Activated T-cell treated with anti-CD3 and anti-CD28 coated beads, Interleukin-2, amount 50 U/mL, for 72 hours (primary cell): ENCODE results near the gene LCP2. TPM values are rescaled to one million over a fixed set of nuclear protein-coding genes. Genes with fewer than 3 reads are reported as not detected.
A peak's percentile ranks its signal among the peaks of the same experiment; 100 is the strongest.

ENCODE experiments used
- ATAC-seq, 2 donors: fragments of 150-1000 bp; cut with Tn5 transposase; replicated peaks in 1 of 2; 2 replicates each; pipeline ENCODE4 v1.10.0; 2021; ENCODE audit warnings: moderate library complexity in 2 of 2, mild to moderate bottlenecking in 1 of 2
- DNase-seq, 2 donors: peaks; one replicate each; pipeline ENCODE4 v3.0.0; 2021 to 2022; ENCODE audit warnings: mixed read lengths in 1 of 2
- H3K27ac Mint-ChIP-seq: one replicate; pipeline ENCODE4 v1.8.0; 2022; ENCODE audit warnings: mild to moderate bottlenecking, moderate library complexity, mixed read lengths
- H3K27me3 Mint-ChIP-seq: one replicate; pipeline ENCODE4 v1.8.0; 2022; ENCODE audit warnings: low read depth, mixed read lengths
- H3K36me3 Mint-ChIP-seq, 2 donors: one replicate each; pipeline ENCODE4 v1.8.0; 2022; ENCODE audit warnings: mixed read lengths in 2 of 2, mild to moderate bottlenecking in 1 of 2; ENCODE audit not compliant: insufficient read depth in 2 of 2
- H3K4me1 Mint-ChIP-seq: one replicate; pipeline ENCODE4 v1.8.0; 2022; ENCODE audit warnings: low read depth, mixed read lengths
- H3K4me3 Mint-ChIP-seq, 2 donors: one replicate each; pipeline ENCODE4 v1.8.0; 2022; ENCODE audit warnings: mild to moderate bottlenecking in 2 of 2, mixed read lengths in 2 of 2, moderate library complexity in 2 of 2
- H3K9me3 Mint-ChIP-seq, 2 donors: one replicate each; pipeline ENCODE4 v1.8.0; 2022; ENCODE audit warnings: mixed read lengths in 2 of 2
- total RNA-seq, 2 donors: library from RNA; stranded (reverse); gene quantifications; one replicate each; pipeline ENCODE4 v1.2.3, GENCODE V29; 2022

Gene LCP2
- total RNA-seq, 2 donors from 2014 or later = 162 to 190 TPM

DNA sequence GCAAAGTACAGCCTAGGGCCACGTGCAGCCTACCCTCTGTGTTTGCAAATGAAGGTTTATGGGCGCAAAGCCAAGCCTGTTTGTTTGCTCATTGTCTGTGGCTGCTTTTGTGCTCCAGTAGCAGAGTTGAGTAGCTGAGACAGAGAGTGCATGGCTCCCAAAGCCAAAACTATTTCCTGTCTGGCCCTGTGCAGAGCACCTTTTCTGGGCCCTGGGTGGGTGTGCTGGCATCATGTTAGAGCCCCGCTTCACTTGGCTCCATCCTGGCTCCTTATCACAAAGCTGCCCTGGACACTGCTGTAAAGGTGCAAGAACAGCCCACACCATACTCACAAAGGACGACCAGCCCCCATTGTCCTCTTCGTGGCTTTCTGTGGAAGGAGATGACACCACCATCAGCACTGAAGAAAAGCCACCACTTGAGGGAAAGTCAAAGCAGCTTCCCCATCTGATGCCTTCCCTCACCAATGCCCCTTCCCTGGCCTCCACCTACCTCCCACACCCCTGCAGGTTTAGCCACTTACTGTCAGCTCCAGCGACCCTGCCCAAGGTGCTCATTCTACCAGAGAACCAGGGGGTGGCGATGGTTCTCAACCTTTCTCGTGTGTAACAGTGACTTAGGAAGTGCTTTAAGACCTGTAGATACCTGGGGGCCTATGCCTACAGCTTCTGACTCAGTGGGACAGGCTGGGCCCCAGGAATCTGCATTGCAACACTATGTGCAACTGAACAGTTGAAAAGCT is 23.4 kb downstream of the LCP2 start:
- ATAC-seq (peak in 1 of 2 donors; percentile 4), DNase-seq (peak; percentile 60 to 64)
- H3K27ac Mint-ChIP-seq = peak overlapping the region; percentile 85
- H3K4me3 Mint-ChIP-seq = peak overlapping the region; percentile 73 to 84
- peaks cover 94% of the 10 kb centered on the region for H3K4me1 Mint-ChIP-seq
- peaks cover 25 to 44% of the 10 kb centered on the region in 2 donors for H3K36me3 Mint-ChIP-seq
- H3K9me3 Mint-ChIP-seq = no peaks in the 10 kb centered on the region
- no peaks in the 10 kb centered on the region for H3K27me3 Mint-ChIP-seq

DNA sequence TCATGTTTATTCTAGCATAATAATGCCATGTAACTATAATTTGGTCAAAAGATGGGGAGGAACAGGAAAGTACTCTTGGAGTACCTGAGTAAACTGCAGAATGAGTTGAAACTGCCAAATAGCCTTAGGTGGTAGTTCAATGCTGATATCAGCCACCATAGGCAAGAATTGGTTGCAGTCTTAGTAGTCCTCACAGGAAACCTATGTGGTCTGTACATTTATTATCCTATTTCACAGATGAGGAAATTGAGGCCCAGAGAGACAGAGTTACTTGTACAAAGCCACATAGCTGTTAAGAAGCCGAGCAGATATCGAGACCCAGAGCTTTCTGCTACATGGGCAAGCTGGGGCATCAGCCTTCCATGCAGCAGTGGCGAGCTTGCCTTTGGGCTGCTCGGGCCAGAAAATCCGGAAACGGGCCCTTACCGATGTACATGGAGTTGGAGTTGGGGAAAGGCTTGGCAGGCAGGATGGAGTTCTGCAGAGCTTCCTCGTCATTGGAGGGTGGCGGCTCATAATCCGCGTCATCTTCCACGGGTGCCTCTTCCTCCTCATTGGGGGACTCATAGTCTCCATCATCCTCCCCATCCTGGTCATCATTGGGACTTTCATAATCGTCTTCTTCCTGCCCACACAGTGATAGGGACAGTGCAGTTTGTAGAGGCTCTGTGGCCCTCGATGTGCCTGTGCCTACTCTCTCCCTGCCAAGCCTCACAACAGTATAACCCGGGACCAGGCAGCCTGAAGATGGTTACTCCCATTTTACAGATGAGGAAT is 27.1 kb downstream of the LCP2 start:
- H3K27me3 Mint-ChIP-seq = no peaks in the 10 kb centered on the region
- peaks cover 95% of the 10 kb centered on the region for H3K4me1 Mint-ChIP-seq
- peaks cover 25 to 49% of the 10 kb centered on the region in 2 donors for H3K36me3 Mint-ChIP-seq
- DNase-seq (no peak), ATAC-seq (peak in 1 of 2 donors; percentile 6)
- peak overlapping the region; percentile 4 to 68 for H3K4me3 Mint-ChIP-seq
- H3K27ac Mint-ChIP-seq = peak overlapping the region; percentile 88
- H3K9me3 Mint-ChIP-seq = no peaks in the 10 kb centered on the region

DNA sequence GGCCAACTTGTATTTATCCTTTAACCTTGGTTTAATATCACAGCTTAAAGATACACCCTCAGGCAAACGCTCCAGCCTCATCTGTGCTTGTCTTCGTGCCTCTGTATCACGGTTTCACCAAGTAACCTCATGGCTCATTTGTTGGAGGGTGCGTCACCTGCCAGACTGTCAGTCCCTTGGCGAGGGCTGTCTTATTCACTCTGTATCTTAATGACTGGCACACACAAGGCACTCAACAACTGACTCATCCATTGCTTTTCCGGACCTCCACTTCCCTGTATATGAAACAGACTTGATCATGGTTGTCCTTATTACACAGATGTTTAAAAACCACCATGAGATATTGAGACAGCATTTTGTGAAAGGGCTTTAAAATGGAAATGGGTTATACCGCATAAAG is 28.0 kb downstream of the LCP2 start:
- Mint-ChIP-seq H3K36me3 (peaks cover 25 to 47% of the 10 kb centered on the region in 2 donors), H3K27ac (peak overlapping the region; percentile 89)

DNA sequence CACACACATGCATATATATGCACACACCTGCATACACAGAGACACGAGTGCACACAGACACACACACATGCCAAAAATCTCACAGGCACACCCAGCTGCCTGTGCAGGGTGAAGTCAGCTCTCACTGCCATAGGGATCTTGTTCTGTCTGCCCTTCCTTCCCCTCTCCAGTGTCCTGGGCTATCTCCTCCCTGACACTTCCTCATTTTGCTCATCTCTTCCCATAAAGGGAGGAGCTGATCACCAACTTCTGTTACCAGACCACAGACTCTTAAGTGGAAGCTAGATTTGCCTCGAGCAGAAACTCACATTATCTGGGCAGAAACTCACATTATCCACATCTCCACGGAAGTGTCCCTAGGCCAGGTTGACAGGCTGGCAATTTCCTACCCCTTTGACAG is 28.7 kb downstream of the LCP2 start:
- peaks cover 95% of the 10 kb centered on the region for H3K4me1 Mint-ChIP-seq
- no peaks in the 10 kb centered on the region for H3K27me3 Mint-ChIP-seq
- H3K9me3 Mint-ChIP-seq = no peaks in the 10 kb centered on the region
- peaks cover 28 to 47% of the 10 kb centered on the region in 2 donors for H3K36me3 Mint-ChIP-seq
- DNase-seq (no peak), ATAC-seq (no peak)
- peak overlapping the region; percentile 67 to 76 for H3K4me3 Mint-ChIP-seq
- peak overlapping the region; percentile 89 for H3K27ac Mint-ChIP-seq

More for the DNA sequence above, 28.0 kb downstream of the LCP2 start:
- Mint-ChIP-seq H3K9me3 (no peaks in the 10 kb centered on the region), H3K4me3 (peak overlapping the region; percentile 67 to 76), H3K4me1 (peaks cover 95% of the 10 kb centered on the region), H3K27me3 (no peaks in the 10 kb centered on the region)
- ATAC-seq = peak; percentile 83 to 86
- peak; percentile 76 for DNase-seq

DNA sequence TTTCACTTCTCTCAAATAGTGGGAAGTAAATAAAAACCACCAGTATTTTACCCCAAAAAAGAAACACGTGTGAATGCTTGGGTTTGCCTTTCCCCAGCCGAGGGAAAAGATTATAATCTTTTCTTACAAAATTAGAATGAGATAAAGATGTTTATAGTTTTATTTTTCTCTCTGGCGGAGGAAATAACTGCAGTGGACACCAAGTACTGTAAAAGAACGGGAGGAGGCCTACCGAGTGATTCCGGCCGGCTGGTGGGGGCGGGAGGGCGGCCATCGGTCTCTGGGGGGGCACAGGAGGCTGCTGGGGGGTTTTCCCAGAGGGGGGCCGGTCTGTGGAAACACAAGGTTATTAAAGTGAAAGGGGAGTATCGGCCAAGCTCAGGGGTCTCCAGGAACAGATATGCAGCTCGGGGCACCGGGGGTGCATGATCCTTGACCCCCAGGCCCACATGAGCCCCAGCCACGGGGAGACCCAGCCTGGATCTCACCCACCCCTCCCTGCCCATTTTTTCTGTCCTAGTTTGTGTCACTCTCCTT is 29.4 kb downstream of the LCP2 start:
- no peaks in the 10 kb centered on the region for H3K27me3 Mint-ChIP-seq
- no peaks in the 10 kb centered on the region for H3K9me3 Mint-ChIP-seq
- peaks cover 26 to 48% of the 10 kb centered on the region in 2 donors for H3K36me3 Mint-ChIP-seq
- no peak for ATAC-seq
- DNase-seq = no peak
- H3K4me1 Mint-ChIP-seq = peaks cover 98% of the 10 kb centered on the region
- H3K27ac Mint-ChIP-seq = peak overlapping the region; percentile 98
- H3K4me3 Mint-ChIP-seq = peak overlapping the region; percentile 67 to 91

DNA sequence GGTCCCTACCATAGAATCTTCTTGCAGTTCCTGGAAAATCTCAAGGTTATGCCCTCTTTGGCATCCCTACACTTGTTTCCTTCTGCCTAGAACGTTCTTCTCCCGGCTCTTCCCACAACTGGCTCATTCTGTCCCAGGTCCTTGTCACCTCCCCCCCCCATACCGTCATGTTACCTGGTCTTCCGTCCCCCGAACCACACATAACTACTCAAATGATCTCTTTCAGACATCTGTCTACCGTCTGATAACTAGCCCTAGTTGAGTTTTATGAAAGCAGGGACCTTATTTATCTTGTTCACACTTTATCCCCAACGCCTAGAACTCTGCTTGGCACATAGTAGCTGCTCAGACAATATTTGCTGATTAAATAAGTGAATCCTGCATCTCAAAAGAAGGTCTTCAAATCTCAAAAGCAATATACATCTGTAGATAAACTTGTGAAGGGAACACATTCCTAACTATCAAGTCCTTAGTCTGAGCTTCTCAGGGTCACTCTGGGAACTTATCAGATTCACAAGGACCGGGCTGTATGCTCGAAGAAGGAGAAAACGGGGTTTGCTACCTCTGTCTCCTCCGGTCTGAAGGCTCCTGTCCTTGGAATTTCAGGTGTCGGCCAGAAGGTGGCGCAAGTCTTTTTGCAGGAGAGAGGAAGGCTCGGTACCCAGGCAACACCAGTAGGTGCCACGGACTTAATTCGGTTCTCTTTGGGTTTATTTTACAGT is 30.0 kb downstream of the LCP2 start:
- Mint-ChIP-seq H3K4me1 (peaks cover 98% of the 10 kb centered on the region), H3K9me3 (no peaks in the 10 kb centered on the region), H3K27ac (peak overlapping the region; percentile 98), H3K4me3 (peak overlapping the region; percentile 67 to 91), H3K36me3 (peaks cover 28 to 49% of the 10 kb centered on the region in 2 donors), H3K27me3 (no peaks in the 10 kb centered on the region)
- ATAC-seq = peak; percentile 32 to 47
- DNase-seq = peak; percentile 80 to 81

DNA sequence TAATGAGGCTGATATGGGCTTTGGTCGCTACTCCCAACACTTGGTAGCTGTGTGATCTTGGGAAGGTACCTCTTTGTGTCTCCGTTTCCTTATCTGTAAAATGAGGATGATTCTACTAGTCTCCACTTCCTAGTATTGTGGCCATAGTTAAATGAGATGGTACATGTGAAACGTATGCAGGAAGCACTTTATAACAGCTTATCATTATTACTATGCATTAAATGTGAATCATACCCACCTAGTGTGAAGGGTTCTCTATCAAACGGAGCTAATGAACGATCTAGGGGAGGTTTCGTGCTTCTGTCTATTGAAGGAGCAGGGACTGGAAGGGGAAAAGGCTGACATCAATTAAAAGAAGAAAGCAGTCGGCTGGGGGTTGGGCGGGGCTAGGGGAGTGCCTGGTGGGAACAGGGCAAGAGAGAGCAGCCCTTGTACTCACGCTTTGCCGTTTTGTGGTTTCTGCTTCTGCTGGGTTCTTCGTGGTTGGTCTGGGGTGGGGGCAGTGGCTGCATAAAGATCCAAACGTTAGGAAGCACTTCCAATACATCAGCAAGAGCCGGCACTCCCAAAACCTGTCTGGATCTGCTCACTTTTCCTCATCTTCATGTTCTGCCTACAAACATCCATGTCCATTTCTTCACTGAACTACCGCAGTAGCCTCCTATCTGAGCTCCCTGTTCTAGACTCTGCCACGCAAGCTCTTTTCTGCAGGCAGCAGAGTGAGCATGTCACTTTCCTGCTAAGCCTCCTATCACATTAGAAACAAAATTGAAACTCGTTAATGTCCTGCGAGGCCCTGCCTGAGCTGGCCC is 30.8 kb downstream of the LCP2 start:
- Mint-ChIP-seq H3K27me3 (no peaks in the 10 kb centered on the region), H3K36me3 (peaks cover 32 to 51% of the 10 kb centered on the region in 2 donors), H3K4me1 (peaks cover 100% of the 10 kb centered on the region), H3K4me3 (peak overlapping the region; percentile 67 to 91), H3K9me3 (no peaks in the 10 kb centered on the region), H3K27ac (peak overlapping the region; percentile 98)
- peak; percentile 19 to 26 for ATAC-seq
- DNase-seq = no peak

DNA sequence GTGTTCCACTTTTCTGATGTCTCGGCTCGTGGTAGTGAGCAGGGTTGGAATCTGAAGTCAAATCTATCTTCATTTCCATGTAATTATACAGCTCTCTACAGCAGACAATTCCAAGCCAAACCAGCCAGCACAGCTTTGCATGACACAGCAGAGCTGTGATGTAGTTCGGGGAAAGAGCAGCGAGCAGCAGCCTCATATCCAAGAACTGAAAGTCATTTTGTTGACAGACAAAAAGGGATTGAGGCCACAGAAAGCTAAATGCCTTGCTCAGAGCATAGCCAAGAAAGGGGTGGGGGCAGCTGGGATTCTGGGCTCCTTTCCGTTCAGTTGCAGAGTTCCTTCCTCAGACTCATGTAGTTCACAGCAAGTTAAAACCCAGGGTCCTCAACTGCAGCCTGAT is 32.1 kb downstream of the LCP2 start:
- H3K9me3 Mint-ChIP-seq = no peaks in the 10 kb centered on the region
- DNase-seq (no peak), ATAC-seq (no peak)
- H3K27ac Mint-ChIP-seq = peak overlapping the region; percentile 76
- no peaks in the 10 kb centered on the region for H3K27me3 Mint-ChIP-seq
- peaks cover 93% of the 10 kb centered on the region for H3K4me1 Mint-ChIP-seq
- H3K4me3 Mint-ChIP-seq = no peak overlapping the region
- peaks cover 29 to 58% of the 10 kb centered on the region in 2 donors for H3K36me3 Mint-ChIP-seq

DNA sequence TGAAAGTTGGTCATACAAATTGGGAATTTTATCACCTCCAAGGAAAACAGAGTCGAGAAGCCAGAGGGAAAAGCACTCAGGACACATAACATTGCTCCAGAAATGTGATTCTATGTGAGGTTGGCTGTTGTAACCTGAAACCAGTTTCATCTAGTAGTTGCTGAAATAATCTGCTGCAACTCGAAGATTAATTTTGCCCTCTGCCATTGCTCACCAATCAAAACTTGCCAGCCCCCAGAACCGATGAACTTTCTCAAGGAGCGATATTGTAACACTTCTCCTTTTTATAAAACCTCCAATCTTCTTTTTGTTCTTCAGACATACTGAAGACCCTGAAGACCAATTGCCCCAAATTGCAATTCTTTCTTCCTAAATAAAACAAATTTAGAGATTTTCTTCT is 33.7 kb downstream of the LCP2 start:
- Mint-ChIP-seq H3K36me3 (peaks cover 34 to 65% of the 10 kb centered on the region in 2 donors), H3K27ac (peak overlapping the region; percentile 94), H3K9me3 (no peaks in the 10 kb centered on the region), H3K4me3 (peak overlapping the region in 1 of 2 donors; percentile 45), H3K4me1 (peaks cover 77% of the 10 kb centered on the region), H3K27me3 (no peaks in the 10 kb centered on the region)
- no peak for ATAC-seq
- DNase-seq = no peak

DNA sequence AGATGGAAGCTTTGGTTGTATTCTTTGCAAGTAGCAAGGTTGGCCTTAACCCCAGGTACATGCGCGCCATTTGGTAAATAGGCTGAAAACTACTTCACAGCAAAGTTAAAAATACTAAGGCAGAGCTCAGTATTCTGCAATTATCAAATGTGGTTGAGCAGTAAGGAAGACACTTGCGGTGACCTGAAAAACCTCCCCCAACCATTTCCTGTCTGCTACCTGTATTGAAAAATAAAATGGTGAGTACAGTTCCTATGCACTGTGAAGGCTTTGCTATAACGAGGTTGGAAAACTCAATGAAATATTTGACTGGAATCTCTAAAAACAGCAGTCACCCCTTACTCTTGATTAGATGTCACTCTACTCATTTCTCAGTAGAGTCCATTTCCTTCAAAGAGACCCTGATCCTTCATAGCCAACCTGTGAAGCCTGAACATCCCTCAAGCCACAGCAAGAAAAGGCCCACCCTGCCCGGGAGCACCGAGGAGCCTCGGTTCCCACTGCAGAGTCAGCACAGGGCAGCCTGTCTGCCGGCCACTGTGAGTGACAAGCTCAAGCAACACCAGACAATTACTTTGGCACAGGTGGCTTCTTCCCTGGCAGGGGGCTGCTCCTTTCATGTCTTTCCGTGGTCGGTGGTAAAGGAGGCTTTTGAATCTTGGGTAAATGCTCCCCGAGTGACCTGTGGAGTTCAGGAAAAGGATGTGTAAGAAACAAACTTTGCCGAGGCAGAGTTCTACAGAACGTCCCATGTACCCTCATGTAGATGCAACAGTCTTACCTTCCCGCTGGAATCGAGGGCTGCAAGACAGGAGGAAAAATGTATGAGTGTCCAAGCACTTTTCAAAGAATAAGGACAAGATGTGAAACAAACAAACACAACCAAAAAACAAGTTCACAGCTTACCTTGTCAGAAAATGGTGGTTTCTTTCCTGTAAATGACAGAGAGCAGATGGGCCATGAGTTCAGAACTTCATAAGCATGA is 35.2 kb downstream of the LCP2 start:
- Mint-ChIP-seq H3K4me3 (peak overlapping the region; percentile 70 to 88), H3K36me3 (peaks cover 32 to 55% of the 10 kb centered on the region in 2 donors), H3K4me1 (peaks cover 62% of the 10 kb centered on the region), H3K27me3 (no peaks in the 10 kb centered on the region), H3K9me3 (no peaks in the 10 kb centered on the region), H3K27ac (peak overlapping the region; percentile 94)
- DNase-seq = no peak
- ATAC-seq = peak; percentile 46 to 51

DNA sequence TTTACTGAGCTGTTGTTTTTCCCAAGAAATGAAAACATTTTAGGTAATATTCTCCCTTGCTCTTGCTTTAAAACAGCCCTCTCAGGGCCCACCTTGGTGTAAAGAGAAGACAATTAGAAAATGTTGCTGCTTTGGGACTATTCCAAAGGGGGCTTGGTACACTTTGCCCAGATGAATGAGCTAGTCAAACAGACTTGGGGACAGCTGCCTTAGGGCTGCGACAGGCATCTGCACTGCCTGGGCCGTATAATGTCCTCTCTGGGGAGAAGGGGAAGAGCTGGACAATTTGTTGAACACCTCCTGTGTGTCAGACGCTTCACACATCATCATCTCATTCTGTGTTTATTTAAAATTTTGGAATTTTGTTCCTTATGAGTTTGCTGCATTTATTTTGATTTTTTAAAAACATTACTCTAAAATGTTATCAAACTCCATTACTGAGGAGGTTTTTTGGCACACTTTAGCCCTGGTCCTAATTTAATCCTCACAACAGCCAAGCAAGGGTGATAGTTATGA is 36.0 kb downstream of the LCP2 start:
- H3K27ac Mint-ChIP-seq = peak overlapping the region; percentile 94
- H3K27me3 Mint-ChIP-seq = no peaks in the 10 kb centered on the region
- no peak for DNase-seq
- peaks cover 32 to 56% of the 10 kb centered on the region in 2 donors for H3K36me3 Mint-ChIP-seq
- peaks cover 60% of the 10 kb centered on the region for H3K4me1 Mint-ChIP-seq
- H3K4me3 Mint-ChIP-seq = peak overlapping the region; percentile 52 to 88
- no peaks in the 10 kb centered on the region for H3K9me3 Mint-ChIP-seq
- no peak for ATAC-seq
